ENCODE measurements around the gene KBTBD12.

GRCh38 chr3:127888156-127888555 lies 26.9 kb upstream of the KBTBD12 start:
- TF ChIP-seq CTCF (IDR thresholded peaks at IDR 0.05), result no peak
- no peak for TF ChIP-seq EP300 (IDR thresholded peaks at IDR 0.05)
- no peak for TF ChIP-seq POLR2A (IDR thresholded peaks at IDR 0.05)

Data from tibial nerve (tissue), 4 donors.